Fibroblast of villous mesenchyme (primary cell): Measurements from ENCODE around the gene SLC6A7. TPM values are rescaled to one million over a fixed set of nuclear protein-coding genes. Genes with fewer than 3 reads are reported as not detected.
A peak's percentile ranks its signal among the peaks of the same experiment; 100 is the strongest.

Experiments used
- DNase-seq: peaks from one replicate; pipeline ENCODE4 v3.0.0-alpha.2; 2010; ENCODE audit warnings: low read depth
- H3K4me3 ChIP-seq: 2 replicates; pipeline ENCODE4 v1.5.1; 2011; ENCODE audit warnings: low read depth, mild to moderate bottlenecking, low read length
- total RNA-seq: library from RNA; depleted of rRNA; stranded (reverse); fragments of >200 nt; gene quantifications from 2 replicates; pipeline ENCODE4 v1.2.3, GENCODE V29; 2012
- TF ChIP-seq, protein P1 (sequence below): IDR thresholded peaks from 2 replicates; pipeline ENCODE4 v1.5.1; 2012; ENCODE audit warnings: low read depth, mild to moderate bottlenecking, low read length; ENCODE audit not compliant: insufficient read depth

The SLC6A7 gene
- total RNA-seq, 1 donor: under 0.01 TPM

DNA sequence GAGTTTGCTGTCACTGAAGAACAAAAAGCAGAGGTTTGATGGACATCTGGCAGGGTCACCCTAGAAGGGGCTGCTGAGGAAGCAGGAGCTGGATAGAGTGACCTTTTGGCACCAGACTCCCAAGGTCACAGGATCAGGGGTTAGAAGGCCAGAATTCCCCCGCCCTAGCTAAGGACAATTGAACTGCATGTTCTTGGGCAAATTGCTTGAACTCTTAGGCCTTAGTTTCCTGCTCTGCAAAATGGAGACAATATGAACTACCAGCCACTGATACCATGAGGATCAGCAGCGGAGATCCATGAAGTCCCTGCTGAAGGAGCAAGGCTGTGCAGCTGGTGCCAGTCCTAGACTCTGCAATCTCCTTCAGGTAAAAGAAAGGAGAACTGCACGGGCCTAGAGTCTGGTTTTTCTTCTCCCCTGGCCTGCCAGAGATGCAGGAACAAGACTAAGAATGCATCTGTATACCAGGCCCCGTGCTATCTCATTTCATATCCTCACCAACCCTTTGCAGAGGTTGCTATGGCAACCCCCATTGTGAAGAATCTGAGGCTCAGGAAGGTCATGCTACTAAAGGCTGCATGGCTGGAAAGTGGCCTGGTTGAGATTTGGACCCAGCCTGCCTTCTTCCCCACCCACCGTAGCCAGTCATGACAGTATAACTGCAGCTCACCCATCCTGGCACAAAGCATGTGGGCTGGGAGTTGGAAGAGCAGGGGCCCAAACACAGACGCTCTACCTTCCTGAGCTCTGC, 66.0 kb downstream of the SLC6A7 start:
- peak; percentile 23 for DNase-seq
- H3K4me3 ChIP-seq: no peak overlapping the region
- TF ChIP-seq, protein P1, sequence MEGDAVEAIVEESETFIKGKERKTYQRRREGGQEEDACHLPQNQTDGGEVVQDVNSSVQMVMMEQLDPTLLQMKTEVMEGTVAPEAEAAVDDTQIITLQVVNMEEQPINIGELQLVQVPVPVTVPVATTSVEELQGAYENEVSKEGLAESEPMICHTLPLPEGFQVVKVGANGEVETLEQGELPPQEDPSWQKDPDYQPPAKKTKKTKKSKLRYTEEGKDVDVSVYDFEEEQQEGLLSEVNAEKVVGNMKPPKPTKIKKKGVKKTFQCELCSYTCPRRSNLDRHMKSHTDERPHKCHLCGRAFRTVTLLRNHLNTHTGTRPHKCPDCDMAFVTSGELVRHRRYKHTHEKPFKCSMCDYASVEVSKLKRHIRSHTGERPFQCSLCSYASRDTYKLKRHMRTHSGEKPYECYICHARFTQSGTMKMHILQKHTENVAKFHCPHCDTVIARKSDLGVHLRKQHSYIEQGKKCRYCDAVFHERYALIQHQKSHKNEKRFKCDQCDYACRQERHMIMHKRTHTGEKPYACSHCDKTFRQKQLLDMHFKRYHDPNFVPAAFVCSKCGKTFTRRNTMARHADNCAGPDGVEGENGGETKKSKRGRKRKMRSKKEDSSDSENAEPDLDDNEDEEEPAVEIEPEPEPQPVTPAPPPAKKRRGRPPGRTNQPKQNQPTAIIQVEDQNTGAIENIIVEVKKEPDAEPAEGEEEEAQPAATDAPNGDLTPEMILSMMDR: no peak

DNA sequence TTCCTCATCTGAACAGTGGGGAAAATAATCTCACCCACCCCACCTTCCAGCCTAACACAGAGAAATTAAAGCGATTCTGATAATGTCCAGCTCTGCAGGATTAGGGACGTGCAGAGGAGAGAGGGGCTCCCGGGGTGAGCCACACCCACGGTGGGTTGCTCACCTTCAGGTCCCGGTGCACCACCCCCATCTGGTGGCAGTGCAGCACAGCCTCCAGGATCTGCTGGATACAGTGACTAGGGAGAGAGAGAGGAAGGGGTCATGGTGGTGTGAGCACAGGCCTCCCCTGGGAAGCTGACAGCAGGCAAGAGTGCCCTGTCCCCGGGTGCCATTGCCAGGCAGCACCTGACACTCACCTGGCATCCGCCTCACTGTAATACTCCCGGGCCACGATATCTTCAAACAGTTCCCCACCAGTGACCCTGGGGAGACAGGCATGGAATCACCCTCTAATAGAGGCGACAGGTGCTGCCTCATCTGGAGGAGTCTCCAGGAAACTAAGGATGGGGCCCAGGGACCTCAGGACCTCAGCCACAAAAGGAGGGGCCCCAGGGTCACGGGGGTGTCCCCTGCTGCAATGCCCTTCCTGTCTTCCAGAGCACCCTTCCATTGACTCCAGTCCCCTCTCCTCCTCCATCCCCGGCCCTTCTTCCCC, 66.7 kb downstream of the SLC6A7 start:
- no peak overlapping the region for H3K4me3 ChIP-seq
- TF ChIP-seq, protein P1: peak; percentile 14
- DNase-seq: no peak

DNA sequence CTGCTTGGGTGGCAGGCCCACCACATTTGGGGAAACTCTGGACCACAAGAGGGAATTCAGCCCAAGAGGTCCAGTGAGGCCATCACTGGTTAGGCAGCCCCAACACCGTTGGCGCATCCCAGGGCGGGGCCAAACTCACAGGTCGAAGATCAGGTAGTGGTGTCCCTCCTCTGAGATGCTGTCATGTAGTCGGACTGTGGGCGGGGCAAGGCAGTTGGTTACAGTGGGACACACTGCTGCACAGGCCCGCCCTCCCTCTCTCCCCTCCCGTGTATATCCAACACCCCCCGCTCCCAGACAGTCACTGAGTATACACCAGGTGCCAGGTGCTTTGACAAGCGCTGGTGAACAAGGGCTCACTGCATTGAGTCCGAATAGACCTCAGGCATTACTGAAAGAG, 67.6 kb downstream of the SLC6A7 start:
- no peak overlapping the region for H3K4me3 ChIP-seq
- TF ChIP-seq, protein P1: no peak
- DNase-seq: no peak

DNA sequence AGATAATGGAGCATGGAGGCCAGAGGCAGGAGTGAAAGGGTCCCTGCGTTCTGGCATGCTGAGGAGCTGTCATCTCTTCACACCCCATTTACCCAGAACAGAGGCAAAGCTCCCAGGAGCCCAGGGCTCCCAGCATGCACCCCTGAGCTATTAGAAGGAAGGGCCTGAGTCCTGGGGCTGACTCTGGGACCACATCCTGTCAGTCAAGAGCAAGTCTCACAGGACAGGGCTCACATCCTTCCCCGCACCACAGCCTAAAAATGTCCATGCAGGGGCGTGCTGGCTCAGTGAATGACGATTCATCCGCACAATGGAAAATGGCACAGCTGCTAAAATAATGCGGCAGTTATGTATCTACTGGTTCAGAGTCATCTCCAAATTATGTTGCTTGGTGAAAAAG, 68.3 kb downstream of the SLC6A7 start:
- DNase-seq: no peak
- TF ChIP-seq, protein P1: no peak
- no peak overlapping the region for H3K4me3 ChIP-seq

Other genes starting within 250 kb of the SLC6A7 start
- gene PDE6A, start 245.3 kb upstream of the SLC6A7 start, total RNA-seq: under 0.01 TPM in 1 of 2 replicates, not detected in the other
- gene SLC26A2, start 229.3 kb upstream of the SLC6A7 start, total RNA-seq: 16.4 and 21.6 TPM in 2 replicates
- gene TIGD6, start 189.4 kb upstream of the SLC6A7 start, total RNA-seq: 4.7 and 6.1 TPM in 2 replicates
- gene HMGXB3, start 189.3 kb upstream of the SLC6A7 start, total RNA-seq: 45.3 and 49.6 TPM in 2 replicates
- gene CSF1R, start 103.5 kb upstream of the SLC6A7 start, total RNA-seq: under 0.01 TPM in 2 replicates
- gene PDGFRB, start 34.2 kb upstream of the SLC6A7 start, total RNA-seq: 341 TPM in 2 replicates
- gene CDX1, start 23.3 kb upstream of the SLC6A7 start, total RNA-seq: under 0.01 and 0.64 TPM in 2 replicates
- 1.3 TPM in 2 replicates for gene CAMK2A, start 99.7 kb downstream of the SLC6A7 start, total RNA-seq
- 13.8 and 23.5 TPM in 2 replicates for gene ARSI, start 112.8 kb downstream of the SLC6A7 start, total RNA-seq
- 19.0 and 23.7 TPM in 2 replicates for gene TCOF1, start 167.6 kb downstream of the SLC6A7 start, total RNA-seq
- gene CD74, start 222.8 kb downstream of the SLC6A7 start, total RNA-seq: 0.32 and 3.0 TPM in 2 replicates